ENCODE results near the gene DYNC1I2. TPM values are rescaled to one million over a fixed set of nuclear protein-coding genes. Genes with fewer than 3 reads are reported as not detected.
A peak's percentile ranks its signal among the peaks of the same experiment; 100 is the strongest.

Gene DYNC1I2
- total RNA-seq, 1 experiment from 2014 or later = 72.8 TPM

DNA sequence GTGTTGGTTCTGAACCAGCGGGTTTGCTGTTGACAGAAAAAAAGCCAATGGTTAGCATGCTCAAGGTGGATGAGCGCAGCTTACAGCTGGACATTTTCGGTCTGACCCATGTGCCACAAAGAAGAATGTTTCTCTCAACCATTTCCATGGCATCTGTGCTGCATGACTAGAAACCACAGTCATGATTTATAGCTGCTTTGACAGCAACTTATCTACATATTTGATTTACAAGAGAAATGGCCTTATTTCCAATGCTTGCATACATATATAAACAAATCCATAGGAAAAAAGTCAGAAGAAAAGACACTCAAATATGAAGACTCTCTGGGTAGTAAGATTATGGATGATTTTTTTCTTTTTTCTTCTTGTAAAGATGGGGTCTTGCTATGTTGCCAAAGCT is 98.2 kb downstream of the DYNC1I2 start:
- H3K27ac ChIP-seq (ENCODE audit: low read length) = no peak overlapping the region
- intact Hi-C loops (cut with micrococcal nuclease; ENCODE audit: unreplicated experiment) (no loop called here), in situ Hi-C loops (cut with HindIII; ENCODE audit: low pct_unique_long_range_greater_than_20kb, low sequenced_read_pairs) (no loop called here)
- ATAC-seq (no peak), DNase-seq (ENCODE audit: low read depth, low spot score) (no peak)
- H3K9me3 ChIP-seq (ENCODE audit: control insufficient read depth, insufficient read depth, low read depth, low read length) = no peaks in the 10 kb centered on the region
- H3K4me3 ChIP-seq (ENCODE audit: low read depth in 2 of 2, low read length in 2 of 2) = no peak overlapping the region
- POLR2A ChIA-PET = no interaction called here
- no peaks in the 10 kb centered on the region for H3K4me1 ChIP-seq (ENCODE audit: control insufficient read depth, insufficient read depth, low read length)
- H3K36me3 ChIP-seq (ENCODE audit: control insufficient read depth, insufficient read depth, low read length) = no peaks in the 10 kb centered on the region; the same call in none of the 2 replicates
- BruUV-seq (replicated peaks) = no TSS peak
- TF ChIP-seq SIN3A (IDR thresholded peaks at IDR 0.05; ENCODE audit: borderline replicate concordance, insufficient read depth, low read depth, low read length) (no peak), TCF7L2 (IDR thresholded peaks at IDR 0.05; ENCODE audit: low read depth, low read length) (no peak), POLR2AphosphoS5 (IDR thresholded peaks at IDR 0.05; ENCODE audit: low read depth, low read length) (no peak)
- TF ChIP-seq, protein P1, sequence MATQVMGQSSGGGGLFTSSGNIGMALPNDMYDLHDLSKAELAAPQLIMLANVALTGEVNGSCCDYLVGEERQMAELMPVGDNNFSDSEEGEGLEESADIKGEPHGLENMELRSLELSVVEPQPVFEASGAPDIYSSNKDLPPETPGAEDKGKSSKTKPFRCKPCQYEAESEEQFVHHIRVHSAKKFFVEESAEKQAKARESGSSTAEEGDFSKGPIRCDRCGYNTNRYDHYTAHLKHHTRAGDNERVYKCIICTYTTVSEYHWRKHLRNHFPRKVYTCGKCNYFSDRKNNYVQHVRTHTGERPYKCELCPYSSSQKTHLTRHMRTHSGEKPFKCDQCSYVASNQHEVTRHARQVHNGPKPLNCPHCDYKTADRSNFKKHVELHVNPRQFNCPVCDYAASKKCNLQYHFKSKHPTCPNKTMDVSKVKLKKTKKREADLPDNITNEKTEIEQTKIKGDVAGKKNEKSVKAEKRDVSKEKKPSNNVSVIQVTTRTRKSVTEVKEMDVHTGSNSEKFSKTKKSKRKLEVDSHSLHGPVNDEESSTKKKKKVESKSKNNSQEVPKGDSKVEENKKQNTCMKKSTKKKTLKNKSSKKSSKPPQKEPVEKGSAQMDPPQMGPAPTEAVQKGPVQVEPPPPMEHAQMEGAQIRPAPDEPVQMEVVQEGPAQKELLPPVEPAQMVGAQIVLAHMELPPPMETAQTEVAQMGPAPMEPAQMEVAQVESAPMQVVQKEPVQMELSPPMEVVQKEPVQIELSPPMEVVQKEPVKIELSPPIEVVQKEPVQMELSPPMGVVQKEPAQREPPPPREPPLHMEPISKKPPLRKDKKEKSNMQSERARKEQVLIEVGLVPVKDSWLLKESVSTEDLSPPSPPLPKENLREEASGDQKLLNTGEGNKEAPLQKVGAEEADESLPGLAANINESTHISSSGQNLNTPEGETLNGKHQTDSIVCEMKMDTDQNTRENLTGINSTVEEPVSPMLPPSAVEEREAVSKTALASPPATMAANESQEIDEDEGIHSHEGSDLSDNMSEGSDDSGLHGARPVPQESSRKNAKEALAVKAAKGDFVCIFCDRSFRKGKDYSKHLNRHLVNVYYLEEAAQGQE (IDR thresholded peaks at IDR 0.05; ENCODE audit: insufficient read depth in 1 of 2, low read depth in 2 of 2, low read length in 1 of 2) = no peak
- TF ChIP-seq, protein P2, sequence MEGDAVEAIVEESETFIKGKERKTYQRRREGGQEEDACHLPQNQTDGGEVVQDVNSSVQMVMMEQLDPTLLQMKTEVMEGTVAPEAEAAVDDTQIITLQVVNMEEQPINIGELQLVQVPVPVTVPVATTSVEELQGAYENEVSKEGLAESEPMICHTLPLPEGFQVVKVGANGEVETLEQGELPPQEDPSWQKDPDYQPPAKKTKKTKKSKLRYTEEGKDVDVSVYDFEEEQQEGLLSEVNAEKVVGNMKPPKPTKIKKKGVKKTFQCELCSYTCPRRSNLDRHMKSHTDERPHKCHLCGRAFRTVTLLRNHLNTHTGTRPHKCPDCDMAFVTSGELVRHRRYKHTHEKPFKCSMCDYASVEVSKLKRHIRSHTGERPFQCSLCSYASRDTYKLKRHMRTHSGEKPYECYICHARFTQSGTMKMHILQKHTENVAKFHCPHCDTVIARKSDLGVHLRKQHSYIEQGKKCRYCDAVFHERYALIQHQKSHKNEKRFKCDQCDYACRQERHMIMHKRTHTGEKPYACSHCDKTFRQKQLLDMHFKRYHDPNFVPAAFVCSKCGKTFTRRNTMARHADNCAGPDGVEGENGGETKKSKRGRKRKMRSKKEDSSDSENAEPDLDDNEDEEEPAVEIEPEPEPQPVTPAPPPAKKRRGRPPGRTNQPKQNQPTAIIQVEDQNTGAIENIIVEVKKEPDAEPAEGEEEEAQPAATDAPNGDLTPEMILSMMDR (IDR thresholded peaks at IDR 0.05) = no peak
- no peaks in the 10 kb centered on the region for H3K27me3 ChIP-seq (ENCODE audit: control insufficient read depth, insufficient read depth, low read length)
- CTCF ChIA-PET = no interaction called here

DNA sequence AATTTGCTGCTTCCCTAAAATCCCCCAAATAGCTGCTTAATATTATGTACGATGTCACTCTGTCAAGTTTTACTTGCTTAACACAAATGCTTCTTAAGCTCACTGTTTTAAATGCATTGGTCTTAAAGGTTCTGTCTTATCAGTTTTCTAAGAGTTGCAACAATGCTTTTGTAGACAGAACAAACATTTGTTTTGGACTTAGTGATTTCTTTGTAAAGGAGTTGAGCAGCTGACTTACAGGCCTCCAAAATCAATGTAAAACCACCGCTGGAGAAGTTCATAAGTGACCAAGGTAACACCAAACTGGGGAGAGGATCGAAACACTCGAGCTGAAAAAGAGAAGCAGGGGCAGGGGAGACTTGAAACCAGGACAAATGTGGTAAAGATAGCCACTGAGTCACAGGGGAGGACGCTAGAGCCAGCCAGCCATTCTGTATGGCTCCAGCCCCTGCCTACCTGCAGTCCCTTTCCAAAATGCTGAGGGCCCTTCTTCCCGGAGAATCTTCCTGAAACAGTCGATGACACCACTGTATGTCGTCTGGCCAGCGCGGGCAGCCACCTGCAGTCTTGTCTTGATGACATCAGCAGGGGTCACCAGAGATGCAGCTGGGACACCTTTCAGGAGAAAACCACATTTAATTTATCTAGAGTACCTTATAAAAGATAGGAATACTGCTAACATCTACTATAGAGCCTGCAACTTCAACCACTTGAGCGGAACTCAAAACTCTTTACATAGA is 100.2 kb downstream of the DYNC1I2 start:
- ChIA-PET POLR2A (no interaction called here), CTCF (no interaction called here)
- TF ChIP-seq, protein P2 (IDR thresholded peaks at IDR 0.05) = peak; percentile 19; the same call in 1 of the 2 replicates
- no peak for TF ChIP-seq POLR2AphosphoS5 (IDR thresholded peaks at IDR 0.05; ENCODE audit: low read depth, low read length)
- no peak for ATAC-seq
- Histone ChIP-seq H3K9me3 (ENCODE audit: control insufficient read depth, insufficient read depth, low read depth, low read length) (no peaks in the 10 kb centered on the region), H3K27ac (ENCODE audit: low read length) (no peak overlapping the region), H3K4me1 (ENCODE audit: control insufficient read depth, insufficient read depth, low read length) (no peaks in the 10 kb centered on the region), H3K27me3 (ENCODE audit: control insufficient read depth, insufficient read depth, low read length) (no peaks in the 10 kb centered on the region), H3K4me3 (ENCODE audit: low read depth in 2 of 2, low read length in 2 of 2) (no peak overlapping the region), H3K36me3 (ENCODE audit: control insufficient read depth, insufficient read depth, low read length) (no peaks in the 10 kb centered on the region; the same call in none of the 2 replicates)
- intact Hi-C loops (cut with micrococcal nuclease; ENCODE audit: unreplicated experiment) = no loop called here
- DNase-seq (ENCODE audit: low read depth, low spot score) = no peak
- in situ Hi-C loops (cut with HindIII; ENCODE audit: low pct_unique_long_range_greater_than_20kb, low sequenced_read_pairs) = no loop called here
- no TSS peak for BruUV-seq (replicated peaks)

All from Panc1 (cell line).